ENCODE measurements around the gene TK2.

Gene TK2

DNA sequence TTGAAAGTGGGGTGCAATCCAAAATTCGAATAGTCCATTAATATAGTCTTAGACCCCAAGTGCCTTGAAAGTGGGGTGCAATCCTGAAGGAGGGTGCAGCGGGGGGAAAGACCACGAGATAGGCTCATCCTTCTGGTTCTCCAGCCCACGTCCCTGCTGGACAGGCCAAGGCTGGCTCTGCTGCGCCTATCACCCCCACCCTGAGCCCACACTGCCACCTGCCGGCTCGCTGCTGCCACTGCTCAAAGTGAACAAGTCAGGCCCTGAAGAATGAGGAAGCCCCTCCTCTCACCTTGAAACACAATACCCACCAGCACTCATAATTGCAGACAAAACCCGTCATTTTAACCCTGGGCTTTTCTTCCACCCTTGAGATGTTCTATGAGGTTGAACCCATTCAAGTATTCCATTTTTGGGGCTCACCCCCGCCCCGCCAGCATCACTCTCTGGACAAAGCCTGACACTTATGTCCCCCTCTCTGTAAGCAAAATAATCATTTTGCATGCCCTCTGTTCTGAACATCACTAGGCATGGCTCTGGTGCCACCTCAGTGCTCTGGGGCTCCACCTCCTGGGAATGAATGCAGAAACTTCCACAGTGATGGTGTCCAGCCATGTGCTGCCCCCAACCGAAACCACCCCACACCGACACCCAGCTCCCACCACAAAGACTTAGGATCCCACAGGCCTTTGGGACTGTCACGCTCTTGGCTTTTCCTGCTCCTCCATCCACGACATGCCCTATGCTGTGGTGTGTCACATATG lies 66.1 kb downstream of the TK2 start:
- peak; percentile 52 for DNase-seq (ENCODE audit: low read depth, low spot score)

DNA sequence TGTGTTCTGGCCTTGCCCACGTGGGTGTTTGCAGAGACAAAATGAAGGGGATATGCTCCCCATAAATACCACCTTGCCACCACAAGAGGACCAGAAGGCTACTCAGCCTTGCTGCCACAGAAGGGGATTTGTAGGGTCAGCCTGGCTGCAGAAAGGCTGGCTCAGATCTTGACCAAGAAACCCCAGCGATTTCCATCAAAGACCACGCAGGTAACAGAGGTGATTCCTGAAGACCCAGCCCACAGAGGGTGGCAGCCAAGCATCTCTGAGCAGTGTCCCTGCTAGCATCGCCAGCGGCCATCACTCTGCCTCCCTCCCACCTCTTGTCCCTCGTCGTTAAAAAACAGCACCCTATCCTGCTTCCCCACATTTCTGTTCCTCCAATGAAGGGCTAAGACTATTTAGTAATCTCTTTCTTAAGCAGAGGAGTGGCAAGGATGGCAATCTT lies 68.0 kb downstream of the TK2 start:
- no peak for DNase-seq (ENCODE audit: low read depth, low spot score)

DNA sequence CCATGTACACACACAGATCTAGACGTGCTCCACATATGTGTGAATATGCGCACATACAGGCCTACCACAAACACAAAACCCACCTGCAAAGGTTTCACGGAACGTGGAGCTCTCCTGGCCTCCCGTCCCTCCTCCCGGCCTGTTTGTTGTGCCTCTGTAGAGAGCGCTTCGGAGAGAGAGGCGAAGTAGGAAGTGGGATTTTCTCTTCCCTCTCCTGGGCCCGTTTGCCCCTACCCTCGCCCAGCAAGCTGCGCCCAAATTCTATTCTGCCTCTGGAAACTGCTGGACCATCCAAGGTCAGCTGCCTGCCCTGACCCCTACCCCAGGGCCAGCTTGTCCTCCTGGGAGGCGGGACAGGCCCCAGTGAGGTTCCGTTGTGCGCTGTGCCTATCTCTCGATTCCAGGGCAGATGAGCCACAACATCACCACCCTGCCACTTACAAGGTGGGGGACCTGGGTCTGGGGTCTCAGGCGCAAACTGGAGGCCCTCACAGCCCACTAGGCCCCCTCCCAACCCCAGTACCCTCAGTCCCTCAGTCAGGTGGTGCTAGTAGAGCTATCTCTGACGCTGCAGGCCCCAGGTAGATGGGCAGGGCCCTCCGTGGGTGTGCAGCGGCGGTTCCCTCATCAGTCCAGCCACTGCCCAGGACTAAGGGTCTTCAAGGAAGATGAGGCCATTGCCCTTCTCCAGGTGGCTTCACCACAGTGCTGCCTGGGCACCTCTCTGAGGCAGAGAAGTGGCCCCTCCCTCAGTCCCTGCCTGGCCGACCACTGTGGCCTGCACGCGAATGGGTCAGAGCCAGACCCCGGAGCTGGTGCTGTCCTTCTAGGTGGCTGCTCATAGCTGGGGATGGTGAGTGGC lies 68.6 kb downstream of the TK2 start:
- no peak for DNase-seq (ENCODE audit: low read depth, low spot score)

DNA sequence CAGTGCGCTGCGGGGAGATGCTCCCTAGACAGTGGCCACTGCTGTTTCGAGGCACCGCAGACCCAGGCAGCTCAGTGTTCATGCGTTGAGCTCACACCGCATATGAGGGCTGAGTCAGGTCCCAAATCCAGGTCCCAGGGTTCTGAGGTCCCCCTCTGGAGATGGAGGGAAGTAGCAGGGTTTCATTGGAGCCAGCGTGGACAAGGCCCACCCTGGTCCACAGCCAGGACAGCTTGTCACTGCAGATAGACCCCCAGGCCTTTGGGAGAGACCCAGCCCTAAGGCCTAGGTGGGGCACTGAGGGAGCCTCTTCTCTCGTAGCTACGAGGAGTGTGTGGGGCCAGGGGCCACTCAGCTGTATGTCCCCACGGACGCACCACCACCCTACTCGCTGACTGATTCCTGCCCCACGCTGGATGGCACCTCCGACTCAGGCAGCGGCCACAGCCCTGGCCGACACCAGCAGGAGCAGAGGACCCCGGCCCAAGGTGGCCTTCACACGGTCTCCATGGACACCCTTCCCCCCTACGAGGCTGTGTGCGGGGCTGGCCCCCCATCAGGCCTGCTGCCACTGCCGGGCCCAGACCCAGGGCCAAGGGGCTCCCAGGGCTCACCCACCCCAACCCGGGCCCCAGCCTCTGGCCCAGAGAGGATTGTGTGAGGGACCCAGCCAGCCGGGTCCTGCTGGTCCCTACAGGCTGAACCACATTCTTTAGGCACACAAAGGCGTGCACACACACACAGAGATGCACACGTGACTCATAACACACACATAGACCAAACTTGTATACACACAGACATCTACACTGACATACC lies 69.4 kb downstream of the TK2 start:
- DNase-seq (ENCODE audit: low read depth, low spot score): no peak

DNA sequence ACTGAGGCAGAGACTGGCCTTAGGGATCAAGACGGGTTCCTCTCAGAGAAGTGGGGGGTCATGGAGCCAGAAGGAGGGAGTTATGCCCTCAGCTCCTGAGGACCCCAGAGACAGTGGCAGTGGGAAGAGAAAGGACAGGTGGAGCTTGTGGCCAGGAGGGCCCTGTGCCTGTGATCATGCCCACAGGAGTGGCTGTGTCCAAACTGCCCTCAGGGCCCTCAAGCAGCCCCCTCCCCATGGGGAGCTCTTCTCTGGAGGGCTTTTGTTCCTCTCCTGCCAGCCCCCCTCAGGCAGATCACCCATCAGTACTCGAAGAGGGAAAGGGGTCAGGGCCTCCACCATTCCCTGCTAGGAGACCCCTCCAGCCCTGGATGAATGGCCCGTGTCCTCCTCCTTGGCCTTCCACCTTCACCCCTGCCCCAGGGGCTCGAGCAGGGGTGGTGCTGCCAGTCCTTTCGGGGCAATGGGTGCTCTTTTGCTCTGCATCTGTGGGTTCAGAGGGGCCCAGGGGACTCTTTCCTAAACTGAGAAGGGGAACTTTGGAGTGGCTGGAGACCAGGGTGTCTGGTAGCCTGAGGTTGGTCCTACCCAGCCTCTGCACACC lies 70.2 kb downstream of the TK2 start:
- DNase-seq (ENCODE audit: low read depth, low spot score): no peak

DNA sequence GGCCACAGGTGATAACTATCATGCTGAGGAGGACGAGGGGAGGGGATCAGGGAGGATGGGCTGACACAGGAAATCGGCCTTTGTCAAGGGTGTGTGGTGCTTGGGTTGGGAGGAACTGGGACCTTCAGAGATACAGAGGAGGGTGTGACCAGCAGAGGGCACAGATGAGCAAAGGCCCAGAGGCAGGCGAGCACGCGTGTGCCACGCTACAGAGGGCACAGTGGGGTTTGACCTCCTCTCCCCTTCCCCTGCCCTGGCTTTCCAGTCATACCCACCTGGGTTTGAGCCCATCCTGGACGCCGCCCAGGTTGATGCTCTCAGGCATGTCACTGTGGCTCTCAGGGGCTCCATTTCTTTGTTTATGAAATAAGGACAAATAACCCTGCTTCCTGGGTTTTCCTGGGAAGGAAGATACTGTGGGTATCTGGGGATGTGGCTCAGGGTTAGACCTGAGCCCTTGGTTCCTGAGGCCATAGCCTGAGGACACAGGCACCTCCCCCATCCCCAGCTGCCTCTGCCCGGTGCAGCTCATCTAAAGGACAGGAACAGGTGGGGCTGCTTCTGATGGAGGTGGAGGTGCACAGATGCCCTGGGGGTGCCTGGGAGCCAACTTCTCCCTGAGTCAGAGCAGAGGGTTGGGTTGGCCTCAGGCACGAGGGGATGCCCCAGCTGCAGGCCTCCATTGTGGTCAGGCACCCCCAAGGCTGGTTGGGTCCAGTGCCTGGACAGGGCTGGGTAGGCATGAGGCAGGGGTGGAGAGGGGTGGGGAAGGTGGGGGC lies 71.0 kb downstream of the TK2 start:
- DNase-seq (ENCODE audit: low read depth, low spot score): peak; percentile 59

DNA sequence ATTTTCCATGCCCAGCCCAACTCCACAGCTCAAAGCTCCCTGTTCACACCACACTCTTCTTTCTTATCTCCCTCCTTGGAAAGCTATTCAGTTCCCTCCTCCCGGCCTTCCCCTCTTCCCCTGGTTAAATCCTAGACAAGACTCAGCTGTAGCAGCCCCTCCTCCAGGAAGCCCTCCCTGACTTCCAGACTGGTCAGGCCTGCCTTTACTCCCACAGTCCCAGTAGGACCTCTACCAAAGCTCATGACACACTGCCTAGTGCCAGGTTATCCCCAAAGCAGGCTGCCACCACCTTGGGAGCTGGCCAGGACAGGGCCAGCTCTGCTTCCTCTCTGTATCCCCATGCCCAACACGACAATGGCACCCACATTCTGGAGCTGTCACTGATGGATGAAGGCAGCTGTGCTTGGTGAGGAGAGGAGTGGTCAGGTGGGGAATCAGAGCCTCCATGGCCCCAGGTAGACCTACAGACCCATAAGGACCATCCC lies 72.8 kb downstream of the TK2 start:
- DNase-seq (ENCODE audit: low read depth, low spot score): no peak

DNA sequence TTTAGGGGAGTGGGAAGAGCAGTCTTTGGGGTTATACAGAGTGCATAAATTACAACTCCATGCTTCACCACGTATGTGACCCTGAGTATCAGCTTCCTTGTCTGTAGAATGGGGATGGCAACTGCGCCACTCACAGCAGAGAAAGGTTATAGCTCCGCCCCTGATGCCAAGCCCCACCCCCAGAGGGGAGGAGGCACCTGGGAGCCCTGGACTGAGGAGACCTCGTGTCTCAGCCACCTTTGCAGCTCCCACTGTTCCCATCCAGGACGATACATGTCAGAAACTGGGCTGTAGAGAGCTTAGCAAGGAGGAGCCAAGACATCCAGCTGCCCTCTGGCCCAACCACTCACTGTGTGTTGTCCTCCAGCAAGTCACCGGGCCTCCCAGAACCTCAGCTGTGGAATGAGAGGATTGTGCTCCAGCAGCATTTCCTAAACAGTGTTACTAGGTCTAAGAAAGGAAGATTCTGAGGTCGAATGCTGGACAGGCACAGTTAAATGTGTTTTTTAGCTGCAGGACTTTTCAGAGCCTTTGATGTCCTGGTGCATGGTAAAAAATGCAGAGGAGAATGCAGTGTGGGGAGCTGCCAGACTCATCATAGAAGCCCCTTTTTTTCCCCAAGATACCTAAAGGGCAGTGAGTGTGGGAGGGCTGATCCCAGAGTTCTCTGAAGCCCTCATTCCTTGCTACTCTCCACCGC lies 73.4 kb downstream of the TK2 start:
- no peak for DNase-seq (ENCODE audit: low read depth, low spot score)

DNA sequence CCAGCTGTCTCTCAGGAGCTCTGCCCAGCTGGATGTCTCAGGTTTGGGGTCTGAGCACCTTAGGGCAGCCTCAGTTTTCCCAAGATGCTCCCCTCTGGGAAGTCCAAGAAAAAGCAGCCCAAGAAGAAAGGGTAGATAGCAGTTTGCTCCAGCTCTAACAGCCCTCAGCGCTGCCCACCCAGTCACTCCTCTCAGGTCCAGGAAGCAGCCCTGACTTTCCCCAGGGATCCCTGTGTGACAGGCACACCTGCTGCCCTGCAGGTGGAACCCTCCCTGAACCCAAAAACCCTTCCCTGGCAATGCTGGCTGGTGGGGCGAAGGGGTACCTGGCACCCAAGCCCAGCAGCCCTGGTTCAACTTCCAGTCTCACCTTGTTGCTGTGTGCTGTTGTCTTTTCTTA lies 74.7 kb downstream of the TK2 start:
- no peak for DNase-seq (ENCODE audit: low read depth, low spot score)

DNA sequence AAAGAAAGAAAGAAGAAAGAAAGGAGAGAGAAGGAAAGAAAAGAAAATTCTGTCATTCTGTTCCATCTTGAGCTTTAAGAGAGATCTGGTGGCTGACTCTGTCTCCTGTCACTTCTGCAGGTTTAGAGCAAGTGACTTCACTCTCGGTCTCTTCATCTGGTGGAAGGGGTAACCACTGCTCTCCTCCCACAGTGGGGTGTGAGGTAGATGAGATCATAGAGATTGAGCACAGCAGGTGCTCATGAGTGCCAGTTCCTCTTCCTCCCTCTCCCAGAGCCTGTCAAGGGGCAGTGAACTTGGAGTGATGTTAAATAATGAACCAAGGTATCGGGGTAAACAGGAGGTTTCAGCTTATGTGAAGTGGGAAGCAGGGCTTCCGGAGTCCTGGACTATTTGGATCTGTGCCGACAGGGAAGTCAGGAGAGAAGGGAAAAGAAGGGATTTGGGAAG lies 75.1 kb downstream of the TK2 start:
- peak; percentile 23 for DNase-seq (ENCODE audit: low read depth, low spot score)

DNA sequence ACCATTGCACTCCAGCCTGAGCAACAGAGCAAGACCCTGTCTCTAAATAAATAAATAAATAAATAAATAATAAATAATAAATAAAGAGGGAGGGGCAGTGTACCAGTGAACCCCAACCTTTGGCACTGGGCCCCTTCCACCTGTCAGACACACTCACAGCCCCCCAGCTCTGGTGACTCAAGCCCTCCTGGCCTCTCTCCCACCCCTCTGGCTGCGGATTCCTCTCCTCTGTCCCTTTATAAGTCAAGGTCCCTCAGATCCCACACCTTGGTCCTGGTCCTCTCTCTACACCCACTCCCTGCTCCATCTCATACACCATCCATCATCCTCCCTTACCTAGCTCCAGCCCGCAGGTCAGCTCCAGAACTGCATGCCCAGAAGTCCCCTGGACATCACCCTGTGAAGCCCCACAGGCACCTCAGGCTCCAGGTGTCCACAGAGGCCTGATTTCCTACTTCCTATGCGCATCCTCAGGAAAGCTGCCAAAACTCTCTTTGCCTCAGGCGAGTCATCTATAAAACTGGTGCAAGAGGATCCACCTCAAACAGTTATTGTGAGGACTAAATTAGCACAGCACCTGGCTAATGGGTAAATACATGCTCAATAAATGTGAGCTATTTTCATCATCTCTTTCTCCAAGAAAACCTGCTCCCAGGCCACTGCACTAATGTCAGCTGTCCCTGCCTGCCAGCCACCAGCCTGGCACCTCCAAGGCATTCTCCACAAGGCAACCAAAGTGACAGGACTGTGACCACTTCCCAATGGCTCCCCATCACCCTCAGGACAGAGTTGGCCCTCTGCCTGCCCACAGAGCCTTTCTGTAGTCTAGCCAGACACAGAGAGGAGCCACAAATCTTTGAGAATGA lies 76.0 kb downstream of the TK2 start:
- DNase-seq (ENCODE audit: low read depth, low spot score): no peak

DNA sequence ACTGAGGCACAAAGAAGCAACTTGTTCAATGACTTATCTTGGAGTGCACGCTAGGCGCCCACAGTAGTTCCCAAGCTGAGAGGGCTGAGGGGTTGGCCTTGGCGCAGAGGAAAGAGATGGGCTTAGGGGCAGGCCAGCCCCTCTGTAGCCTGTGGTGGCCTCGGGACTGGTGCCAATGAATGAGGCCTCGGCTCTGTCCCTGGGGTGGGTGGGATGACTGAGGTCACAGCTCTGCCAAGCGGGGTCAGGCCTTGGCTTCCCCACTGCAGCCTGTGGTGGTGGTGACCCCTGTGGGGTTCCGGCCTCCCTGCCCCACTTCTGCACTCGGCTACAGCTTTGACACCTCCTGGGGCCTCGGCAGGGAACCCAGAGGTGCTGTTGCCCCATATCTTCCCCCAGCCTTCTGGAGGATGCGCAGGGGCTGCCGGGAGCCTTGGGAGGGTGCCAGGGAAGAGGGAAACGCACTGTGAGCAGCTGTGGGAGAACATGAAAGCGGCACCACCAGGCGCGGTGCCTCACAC lies 76.8 kb downstream of the TK2 start:
- no peak for DNase-seq (ENCODE audit: low read depth, low spot score)

DNA sequence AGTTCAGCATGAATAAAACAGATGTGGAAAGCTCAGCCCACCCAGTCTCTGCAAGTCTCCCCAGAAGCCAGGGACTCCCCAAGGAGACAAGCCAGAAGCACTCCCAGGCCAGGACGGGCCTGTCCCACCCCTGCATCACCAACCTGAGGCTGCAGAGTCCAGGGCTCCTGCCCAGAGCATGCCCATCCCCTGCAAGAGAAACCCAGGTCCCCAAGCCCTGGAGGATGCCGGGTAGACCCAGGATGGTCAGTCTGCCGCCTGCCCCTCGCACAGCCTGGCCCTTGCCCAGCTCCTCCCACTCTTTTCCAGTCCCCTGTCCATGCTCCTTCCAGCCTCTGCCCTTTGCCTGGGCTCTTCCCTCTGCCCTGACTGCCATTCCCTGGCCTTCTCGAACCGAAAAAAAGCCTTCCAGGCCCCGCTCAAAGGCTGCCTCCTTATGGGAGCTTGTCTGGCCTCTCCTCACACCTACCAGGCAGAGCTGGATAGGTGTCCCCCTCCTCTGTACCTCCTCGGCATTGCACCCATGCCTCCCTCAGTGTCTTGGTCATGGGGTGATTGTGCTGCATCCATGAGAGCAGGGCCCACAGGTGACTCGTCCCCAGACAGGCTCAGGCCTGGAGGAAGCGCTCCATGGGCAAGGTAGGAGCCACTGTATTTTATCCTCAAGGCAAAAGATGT lies 78.1 kb downstream of the TK2 start:
- no peak for DNase-seq (ENCODE audit: low read depth, low spot score)

DNA sequence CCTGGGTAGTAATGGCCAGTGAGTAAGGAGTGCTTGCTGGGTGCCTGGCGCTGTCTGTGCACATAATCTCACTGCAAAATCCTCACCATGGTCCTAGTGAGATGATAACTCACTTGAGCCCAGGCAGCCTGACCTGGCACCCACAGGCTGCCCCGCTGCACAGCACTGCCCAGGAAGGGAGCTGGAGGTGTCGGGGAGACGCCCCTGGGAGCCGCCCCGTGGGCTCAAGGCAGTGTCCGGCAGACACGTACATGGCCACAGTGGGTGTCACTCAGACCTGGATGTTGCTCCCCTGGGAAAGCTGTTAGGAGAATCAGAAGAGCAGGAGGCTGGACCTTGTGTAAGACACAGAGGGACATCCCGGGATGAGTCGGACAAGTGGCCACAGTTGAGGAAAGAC lies 78.7 kb downstream of the TK2 start:
- DNase-seq (ENCODE audit: low read depth, low spot score): no peak

DNA sequence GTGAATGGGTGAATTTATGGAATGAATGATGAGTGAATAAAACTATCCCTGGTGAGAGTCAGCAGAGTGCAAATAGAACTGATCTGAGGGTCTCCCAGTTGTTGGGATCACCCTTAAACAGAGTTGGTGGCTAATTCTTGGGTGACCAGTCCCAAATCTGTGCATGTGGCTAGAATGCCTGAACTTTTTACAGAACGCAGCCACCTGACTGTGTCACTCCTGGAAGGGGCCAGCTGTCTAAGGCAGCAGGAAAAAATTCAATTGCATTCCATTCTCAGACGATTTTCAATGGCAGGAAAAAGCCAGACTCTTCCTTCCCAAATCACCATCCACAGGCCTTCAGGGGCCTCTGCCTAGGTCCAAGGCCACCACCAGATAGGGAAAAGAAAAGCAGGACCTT lies 79.4 kb downstream of the TK2 start:
- no peak for DNase-seq (ENCODE audit: low read depth, low spot score)

DNA sequence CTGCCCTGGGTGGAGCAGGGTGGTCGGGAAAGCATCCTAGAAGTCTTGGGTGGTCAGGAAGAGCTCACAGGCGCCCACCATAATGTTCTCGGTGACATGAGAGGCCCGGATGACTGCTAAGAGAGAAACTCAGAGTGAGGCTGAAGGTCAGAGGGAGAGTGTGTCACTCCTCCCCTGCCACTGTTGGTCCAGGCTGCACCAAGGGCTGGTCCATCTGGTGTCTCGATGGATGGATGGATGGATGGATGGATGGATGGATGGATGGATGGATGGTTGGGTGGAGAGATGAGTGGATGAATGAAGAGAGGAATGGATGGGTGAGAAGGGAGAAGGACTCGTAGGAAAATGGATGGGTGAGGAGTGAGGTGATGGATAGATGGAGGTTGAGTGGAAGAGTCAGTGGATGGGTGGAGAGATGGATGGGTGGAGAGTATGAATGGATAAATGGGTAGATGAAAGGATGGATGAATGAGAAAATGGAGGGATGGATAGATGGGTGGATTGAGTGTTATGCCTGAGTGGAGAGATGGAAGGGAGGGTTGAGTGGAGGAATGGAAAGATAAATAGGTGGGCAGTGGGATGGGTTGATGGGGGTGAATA lies 79.9 kb downstream of the TK2 start:
- no peak for DNase-seq (ENCODE audit: low read depth, low spot score)

DNA sequence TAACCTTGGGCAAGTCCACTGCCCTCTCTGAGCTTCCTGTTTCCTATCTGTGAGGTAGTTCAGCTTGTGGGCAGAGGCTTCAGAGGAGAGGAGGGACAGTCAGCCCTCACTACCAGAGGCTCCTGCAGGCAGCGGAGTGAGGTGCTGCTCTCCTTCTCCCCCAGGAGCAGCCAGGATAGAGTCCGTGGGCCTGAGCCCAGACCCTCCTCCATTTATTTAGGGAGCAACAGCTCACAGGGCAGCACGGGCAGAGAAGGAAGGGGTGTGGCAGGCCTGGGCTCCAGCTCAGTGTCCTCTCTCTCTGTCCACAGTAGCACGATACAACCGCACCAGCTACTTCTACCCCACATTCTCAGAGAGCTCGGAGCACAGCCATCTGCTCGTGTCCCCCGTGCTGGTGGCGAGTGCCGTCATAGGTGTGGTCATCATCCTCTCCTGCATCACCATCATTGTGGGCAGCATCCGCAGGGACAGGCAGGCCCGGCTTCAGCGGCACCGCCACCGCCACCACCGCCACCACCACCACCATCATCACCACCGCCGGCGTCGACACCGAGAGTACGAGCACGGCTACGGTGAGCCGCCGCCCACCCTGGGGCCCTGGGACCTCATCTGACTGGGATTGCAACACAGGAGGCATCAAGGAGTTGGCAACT lies 80.5 kb downstream of the TK2 start:
- DNase-seq (ENCODE audit: low read depth, low spot score): no peak

Data from activated CD4-positive, CD25-positive, alpha-beta regulatory T cell treated with anti-CD3 and anti-CD28 coated beads, Interleukin-2, amount 50 U/mL, for 16 hours (primary cell).